Fibroblast of villous mesenchyme (primary cell): Measurements from ENCODE around the gene MUC4. TPM values are rescaled to one million over a fixed set of nuclear protein-coding genes. Genes with fewer than 3 reads are reported as not detected.

ENCODE experiments used
- DNase-seq: peaks from one replicate; pipeline ENCODE4 v3.0.0-alpha.2; 2010; ENCODE audit warnings: low read depth
- H3K4me3 ChIP-seq: 2 replicates; pipeline ENCODE4 v1.5.1; 2011; ENCODE audit warnings: low read depth, mild to moderate bottlenecking, low read length
- total RNA-seq: library from RNA; depleted of rRNA; stranded (reverse); fragments of >200 nt; gene quantifications from 2 replicates; pipeline ENCODE4 v1.2.3, GENCODE V29; 2012
- TF ChIP-seq, protein P1 (sequence below): IDR thresholded peaks from 2 replicates; pipeline ENCODE4 v1.5.1; 2012; ENCODE audit warnings: low read depth, mild to moderate bottlenecking, low read length; ENCODE audit not compliant: insufficient read depth

The MUC4 gene
- total RNA-seq, 1 donor = not detected

GRCh38 chr3:195823999-195824398 lies 12.3 kb upstream of the MUC4 start:
- TF ChIP-seq, protein P1, sequence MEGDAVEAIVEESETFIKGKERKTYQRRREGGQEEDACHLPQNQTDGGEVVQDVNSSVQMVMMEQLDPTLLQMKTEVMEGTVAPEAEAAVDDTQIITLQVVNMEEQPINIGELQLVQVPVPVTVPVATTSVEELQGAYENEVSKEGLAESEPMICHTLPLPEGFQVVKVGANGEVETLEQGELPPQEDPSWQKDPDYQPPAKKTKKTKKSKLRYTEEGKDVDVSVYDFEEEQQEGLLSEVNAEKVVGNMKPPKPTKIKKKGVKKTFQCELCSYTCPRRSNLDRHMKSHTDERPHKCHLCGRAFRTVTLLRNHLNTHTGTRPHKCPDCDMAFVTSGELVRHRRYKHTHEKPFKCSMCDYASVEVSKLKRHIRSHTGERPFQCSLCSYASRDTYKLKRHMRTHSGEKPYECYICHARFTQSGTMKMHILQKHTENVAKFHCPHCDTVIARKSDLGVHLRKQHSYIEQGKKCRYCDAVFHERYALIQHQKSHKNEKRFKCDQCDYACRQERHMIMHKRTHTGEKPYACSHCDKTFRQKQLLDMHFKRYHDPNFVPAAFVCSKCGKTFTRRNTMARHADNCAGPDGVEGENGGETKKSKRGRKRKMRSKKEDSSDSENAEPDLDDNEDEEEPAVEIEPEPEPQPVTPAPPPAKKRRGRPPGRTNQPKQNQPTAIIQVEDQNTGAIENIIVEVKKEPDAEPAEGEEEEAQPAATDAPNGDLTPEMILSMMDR = no peak

GRCh38 chr3:195823280-195823679 lies 11.6 kb upstream of the MUC4 start:
- TF ChIP-seq, protein P1 = no peak
- no peak for DNase-seq
- no peak overlapping the region for H3K4me3 ChIP-seq

More at GRCh38 chr3:195823999-195824398, 12.3 kb upstream of the MUC4 start:
- no peak overlapping the region for H3K4me3 ChIP-seq
- DNase-seq = no peak

DNA sequence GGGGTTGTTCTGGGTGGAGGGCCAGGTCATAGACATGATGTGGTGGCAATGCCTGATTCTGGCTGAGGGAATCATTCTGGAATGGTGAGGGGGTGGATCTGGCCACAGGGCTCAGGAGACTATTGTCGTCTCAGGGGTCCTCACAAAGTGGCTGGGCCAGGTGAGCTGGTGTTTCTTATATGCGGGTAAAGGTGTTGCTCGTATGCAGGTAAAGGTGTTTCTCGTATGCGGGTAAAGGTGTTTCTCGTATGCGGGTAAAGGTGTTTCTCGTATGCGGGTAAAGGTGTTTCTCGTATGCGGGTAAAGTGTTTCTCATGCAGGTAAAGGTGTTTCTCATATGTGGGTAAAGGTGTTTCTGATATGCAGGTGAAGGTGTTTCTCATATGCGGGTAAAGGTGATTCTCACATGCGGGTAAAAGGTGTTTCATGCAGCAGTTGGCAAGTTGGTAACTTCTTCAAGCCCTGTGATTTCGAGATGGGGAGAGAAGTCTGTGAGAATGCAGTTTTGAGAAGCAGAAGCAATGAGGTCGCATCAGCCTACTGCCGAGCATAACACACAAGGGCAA lies 10.5 kb upstream of the MUC4 start:
- no peak overlapping the region for H3K4me3 ChIP-seq
- TF ChIP-seq, protein P1 = no peak
- no peak for DNase-seq

DNA sequence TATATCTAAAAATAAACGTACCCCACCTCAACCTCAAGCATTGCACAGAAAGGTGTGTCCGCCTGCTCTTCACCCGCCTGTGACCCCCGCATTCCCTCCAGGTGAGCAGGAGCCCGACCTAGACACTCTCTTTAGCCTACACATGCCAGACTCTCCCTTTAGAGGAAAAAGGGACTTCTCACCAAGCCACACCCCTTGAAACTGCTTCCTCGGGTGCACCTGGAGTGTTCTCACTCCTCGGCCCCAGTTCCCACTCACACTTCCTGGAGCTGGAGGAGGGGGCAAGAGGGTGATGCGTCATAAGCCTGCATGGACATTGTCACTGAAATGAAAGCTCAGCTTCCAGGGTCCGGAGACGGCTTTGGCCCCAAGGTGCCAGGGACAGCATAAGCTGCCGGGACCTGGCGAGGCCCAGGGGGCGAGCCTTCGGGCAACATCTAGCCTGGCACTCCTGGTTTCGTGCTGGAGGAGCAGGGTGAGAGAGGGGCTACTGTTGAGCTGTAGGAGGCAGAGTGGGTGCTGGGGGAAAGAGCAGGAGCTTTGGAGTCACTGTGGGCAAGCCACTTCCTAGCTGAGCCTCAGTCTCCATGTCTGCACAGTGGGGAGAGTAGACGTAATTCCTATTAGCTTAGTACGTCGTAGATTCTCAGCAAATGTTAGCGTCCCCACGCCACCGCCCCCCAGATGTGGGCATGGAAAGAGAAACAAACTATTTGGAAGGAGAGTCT lies 9.8 kb upstream of the MUC4 start:
- DNase-seq = no peak
- no peak overlapping the region for H3K4me3 ChIP-seq
- TF ChIP-seq, protein P1 = no peak

DNA sequence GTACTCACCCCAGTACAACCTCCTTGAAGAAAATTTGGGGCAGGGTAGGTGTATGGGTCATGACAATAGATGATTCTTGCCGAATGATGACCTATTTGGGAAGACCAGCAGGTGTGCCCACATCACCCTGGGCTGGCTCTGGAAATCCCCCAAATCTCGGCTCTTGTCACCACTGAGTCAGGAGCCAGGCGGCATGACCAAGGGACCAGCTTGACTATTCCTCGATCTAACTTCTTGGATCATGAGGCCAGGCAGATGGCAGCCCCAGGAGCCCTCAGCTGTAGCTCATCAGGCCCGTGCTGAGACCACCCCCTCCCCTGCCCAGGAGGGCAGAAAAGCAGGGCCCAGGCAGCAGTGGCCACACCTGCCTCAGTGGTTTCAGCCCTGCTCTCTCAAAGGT lies 9.2 kb upstream of the MUC4 start:
- H3K4me3 ChIP-seq = no peak overlapping the region
- no peak for DNase-seq
- TF ChIP-seq, protein P1 = no peak

- DNase-seq = no peak
- TF ChIP-seq, protein P1 = no peak
- H3K4me3 ChIP-seq = no peak overlapping the region
Measured at GRCh38 chr3:195820186-195820585, 8.5 kb upstream of the MUC4 start.

- no peak for DNase-seq
- TF ChIP-seq, protein P1 = no peak
- no peak overlapping the region for H3K4me3 ChIP-seq
Measured at GRCh38 chr3:195818301-195818700, 6.6 kb upstream of the MUC4 start.
